GM19468 (cell line): ENCODE data around the gene LDLRAP1.
"Not testable (repeated sequence)": the region's sequence is repeated elsewhere in the genome, so short reads cannot be mapped to it uniquely, and the experiment has no call there.

ENCODE experiments used
- ATAC-seq: cut with Tn5 transposase; IDR thresholded peaks from one replicate; pipeline ENCODE4 v1.9.1; 2021; ENCODE audit warnings: mild to moderate bottlenecking, moderate library complexity, moderate number of reproducible peaks; ENCODE audit not compliant: unreplicated experiment; ENCODE audit errors: extremely low read depth

Gene LDLRAP1, protein sequence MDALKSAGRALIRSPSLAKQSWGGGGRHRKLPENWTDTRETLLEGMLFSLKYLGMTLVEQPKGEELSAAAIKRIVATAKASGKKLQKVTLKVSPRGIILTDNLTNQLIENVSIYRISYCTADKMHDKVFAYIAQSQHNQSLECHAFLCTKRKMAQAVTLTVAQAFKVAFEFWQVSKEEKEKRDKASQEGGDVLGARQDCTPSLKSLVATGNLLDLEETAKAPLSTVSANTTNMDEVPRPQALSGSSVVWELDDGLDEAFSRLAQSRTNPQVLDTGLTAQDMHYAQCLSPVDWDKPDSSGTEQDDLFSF

DNA sequence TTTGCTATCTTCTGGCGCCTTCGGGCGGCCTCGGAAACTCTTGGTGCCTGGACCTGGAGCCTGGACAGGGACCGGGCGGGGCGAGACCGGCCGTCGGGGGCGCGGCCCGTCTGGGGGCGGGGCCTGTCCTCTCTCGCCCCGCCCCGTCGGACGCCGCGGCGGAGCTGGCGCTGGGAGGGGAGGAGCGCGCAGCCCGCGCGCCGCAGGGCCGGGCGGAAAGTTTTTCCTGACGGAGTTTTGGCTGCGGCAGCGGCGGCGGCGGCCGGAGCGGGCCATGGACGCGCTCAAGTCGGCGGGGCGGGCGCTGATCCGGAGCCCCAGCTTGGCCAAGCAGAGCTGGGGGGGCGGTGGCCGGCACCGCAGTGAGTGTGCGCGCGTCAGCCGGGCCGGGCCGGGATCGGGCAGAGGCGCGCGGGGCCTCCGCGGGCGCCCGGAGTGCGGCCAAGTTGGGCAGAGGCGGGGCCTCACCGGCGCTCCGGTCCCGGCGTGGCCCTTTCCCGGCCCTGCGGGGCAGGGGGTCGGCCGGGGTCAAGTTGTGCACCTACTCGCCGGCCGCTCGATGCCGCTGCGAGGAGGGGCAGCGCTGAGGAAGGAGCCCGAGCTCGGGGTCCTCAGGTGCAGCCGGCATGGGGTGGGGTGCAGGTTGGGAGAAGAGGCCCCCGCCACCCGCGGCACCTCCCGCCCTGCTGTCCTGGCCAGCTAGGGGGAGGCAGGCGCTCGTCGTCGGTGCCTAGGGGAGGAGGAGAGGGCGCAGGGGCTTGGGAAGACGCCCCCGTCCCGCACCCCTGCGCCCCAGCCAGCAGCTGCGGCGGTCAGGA lies at the start of gene LDLRAP1:
TSS of gene LDLRAP1 (plus strand) at position 182 of the 818 bp plus-strand sequence. CDS start at position 275, 93 bp downstream.
- ATAC-seq = no peak

DNA sequence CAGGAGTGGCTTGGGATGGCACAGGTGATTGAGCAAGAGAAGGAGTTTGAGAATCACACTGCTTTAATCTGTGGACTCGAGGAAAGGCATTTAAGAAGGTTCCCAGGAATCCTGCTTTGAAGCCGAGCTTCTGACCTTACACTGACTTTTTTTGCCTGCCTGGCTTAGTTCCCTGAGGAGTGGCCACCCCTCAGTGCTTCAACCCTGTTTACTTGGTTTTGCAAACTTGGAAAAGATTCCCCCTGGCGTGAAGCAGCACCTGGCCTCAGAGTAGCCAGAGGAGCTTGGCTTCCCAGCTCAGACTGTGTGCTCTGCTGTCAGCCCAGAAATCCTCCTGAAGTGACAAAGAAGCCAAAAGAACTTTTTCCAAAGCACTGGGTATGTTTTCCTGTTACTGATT lies 48.5 kb upstream of the LDLRAP1 start:
- ATAC-seq = no peak

DNA sequence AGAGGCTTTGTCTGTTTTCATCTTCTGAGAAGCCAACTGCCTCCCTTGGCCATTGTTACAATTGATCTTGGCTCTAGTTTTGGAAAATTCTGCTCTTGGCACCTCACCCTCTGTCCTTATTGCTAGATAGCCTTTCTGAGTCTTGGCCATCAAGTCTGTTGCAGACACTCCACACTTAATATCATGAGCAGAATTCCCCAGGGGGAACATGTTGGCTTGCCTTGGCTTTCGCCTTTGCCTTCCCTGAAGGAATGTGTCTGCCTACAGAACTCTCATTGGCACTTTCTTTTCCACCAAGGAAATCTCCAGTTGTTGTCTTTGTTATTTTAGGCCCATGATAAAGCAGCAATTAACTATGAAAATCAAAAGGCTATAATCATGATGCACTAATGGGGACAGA lies 42.7 kb upstream of the LDLRAP1 start:
- ATAC-seq = no peak

DNA sequence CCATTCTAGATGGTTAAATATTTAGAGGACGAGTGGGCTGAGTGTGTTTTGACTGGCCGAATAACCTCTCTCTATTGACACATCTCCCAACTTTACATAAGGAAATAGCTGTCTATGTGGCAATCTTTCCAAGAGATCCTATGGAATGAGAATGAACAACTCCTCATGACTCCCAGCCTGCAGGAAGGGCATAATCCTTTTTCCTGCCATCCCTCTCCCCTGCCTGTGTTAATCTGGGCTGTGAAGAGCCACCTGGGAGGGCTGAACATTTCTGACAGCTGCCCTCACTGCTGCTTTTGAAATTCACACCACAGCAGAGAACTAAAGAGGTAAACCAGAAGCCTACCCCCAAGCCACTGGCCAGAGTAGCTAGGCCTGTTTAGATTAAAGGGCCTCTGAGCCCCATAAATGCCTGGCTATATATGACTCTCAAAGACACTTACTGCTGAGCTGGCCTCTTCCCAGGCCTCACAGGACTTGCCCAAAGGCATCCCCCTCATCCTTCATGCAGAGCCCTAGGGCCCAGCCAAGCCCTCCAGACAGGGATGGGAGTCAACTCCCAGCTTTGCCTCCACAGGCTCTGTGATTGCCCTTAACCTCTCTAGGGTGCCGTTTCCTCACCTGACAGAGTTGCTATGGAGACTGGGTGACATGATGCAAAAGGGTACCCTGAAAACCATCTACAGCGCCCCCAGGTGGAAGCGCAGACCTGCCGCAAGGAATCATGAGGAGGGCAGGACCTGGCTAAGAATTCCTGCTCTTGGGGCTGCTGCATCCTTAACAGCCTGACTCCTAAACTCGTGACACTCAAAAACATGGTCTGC lies 42.0 kb upstream of the LDLRAP1 start:
- no peak for ATAC-seq

DNA sequence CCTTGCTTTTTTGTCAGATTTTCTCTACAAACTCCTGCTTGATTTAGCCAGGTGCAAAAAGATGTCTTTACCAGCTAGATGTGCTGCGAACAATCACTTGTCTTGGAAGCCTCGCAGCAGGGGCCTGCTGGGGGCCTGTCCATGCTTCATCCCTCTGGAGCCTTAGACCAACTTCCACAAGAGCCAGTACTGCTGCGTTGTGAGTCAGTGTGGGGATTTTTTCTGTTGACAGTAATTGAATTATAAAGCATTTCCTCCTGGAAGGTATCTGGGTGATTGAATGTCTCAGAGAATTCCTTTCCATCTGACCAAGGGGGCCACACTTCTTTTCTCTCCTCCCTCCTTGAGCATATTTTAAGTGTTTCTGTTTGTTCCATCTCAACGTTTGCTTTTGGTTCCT lies 40.4 kb upstream of the LDLRAP1 start:
- no peak for ATAC-seq

DNA sequence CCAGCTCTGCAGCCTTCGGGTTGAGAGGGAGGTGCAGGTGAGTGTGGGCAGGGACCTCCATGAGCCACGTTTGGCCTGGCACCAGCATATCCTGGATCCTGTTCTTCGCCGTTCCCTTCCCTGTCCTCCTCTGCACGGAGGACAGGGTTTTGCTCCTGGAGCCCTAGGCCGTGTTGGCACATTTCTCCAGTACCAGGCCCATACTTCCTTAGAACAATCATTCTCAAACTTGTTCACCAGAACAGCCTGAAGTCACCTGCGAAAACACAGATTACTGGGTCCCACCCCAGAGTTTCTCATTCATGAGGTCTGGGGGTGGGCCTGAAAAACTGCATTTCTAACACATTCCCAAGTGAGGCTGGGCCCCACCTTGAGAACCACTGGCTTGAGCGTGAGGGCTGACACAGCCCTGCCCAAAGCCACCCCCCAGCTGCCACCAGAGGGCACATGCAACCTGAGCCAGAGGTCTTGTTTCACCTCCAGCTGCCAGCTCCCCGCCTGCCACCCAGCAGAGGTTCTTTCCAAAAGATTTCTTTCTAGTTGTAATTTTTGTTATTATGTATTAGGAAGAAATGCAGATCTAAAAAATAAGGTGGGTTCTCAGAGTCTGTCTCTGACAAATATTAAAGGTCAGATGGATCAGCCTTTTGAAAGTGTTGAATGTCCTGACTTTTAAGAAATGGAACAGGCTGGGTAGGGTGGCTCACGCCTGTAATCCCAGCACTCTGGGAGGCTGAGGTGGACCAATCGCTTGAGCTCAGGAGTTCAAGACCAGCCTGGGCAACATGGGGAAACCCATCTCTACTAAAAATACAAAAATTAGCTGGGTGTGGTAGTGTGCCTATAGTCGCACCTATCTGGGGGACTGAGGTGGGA lies 39.6 kb upstream of the LDLRAP1 start:
- no peak for ATAC-seq

DNA sequence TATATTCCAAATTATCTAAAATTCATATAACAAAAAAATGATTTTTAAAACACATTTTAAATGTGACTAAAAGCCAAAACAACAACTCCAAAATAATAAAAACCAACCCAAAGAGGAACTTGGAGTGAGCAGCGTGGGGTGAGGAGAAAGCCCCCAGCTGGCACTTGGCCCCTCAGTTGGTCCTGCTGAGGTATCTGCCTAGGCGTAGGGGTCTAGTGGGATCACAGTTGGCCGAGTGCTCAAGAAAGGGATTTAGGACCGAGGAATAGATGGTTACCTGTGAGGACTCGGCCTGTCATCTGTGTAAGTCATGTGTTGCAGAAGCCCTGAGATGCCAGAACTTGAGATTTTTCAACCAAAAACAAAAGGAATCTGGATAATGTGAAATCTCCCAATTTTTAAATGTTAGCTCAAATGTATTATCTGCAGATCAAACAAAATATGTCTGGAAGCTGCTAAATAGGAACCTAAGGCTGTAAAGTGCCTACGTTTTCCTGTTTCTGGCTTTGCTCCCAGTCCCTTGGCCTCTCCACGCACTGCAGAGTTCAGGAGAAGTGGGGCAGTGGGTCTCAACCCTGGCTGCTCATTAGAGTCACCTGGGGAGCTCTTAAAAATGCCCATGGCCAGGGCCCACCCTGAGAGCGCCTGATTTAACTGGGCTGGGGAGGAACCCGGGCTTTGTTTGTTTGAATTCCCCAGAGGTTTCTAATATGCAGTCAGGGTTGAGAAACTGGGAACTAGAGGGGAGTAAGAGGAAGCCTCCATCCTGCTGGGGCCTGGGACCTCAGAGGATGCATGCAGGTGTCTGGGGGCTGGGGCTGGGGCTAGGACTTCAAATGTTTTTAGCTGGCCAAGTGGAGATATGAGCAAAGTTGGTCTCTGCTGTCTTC lies 38.5 kb upstream of the LDLRAP1 start:
- no peak for ATAC-seq

DNA sequence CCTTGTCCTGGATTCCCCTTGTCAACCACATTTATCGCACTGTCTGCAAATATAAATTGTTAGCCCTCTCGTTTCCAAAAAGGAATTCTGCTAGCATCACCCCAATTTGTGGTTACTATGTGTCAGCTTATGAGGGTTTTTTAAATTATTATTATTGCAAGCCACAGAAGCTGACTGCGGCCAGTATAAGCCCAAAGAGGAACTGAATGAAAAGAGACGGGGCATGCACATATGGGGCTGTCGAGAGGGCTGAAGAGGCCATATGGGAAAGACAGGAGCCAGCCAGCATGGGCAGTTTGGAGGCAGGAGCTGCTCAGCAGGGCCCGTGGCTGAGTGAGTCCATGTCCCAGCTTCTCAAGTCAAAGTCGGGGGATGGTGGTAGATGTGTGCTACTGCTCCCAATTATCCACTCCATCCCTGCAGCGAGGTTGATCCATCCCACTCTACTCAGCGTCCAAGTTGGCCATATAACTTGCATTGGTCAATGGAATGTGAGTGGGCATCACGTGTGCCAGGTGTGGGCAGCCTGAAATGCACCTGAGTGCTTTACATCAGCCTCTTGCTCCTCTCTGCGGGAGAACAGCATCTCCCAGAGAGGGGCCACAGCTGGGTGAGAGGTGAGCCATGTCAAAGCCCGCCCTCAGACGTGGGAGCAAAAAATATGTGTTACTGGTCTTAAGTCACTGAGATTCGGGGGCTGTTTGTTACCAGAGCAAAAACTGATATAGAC lies 37.6 kb upstream of the LDLRAP1 start:
- ATAC-seq = no peak

DNA sequence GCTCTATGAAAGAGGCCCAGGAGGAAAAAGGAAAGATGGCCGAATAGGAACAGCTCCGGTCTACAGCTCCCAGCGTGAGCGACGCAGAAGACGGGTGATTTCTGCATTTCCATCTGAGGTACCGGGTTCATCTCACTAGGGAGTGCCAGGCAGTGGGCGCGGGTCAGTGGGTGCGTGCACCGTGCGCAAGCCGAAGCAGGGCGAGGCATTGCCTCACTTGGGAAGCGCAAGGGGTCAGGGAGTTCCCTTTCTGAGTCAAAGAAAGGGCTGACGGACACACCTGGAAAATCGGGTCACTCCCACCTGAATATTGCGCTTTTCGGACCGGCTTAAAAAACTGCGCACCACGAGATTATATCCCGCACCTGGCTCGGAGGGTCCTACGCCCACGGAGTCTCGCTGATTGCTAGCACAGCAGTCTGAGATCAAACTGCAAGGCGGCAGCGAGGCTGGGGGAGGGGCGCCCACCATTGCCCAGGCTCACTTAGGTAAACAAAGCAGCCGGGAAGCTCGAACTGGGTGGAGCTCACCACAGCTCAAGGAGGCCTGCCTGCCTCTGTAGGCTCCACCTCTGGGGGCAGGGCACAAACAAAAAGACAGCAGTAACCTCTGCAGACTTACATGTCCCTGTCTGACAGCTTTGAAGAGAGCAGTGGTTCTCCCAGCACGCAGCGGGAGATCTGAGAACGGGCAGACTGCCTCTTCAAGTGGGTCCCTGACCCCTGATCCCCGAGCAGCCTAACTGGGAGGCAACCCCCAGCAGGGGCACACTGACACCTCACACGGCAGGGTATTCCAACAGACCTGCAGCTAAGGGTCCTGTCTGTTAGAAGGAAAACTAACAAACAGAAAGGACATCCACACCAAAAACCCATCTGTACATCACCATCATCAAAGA lies 36.6 kb upstream of the LDLRAP1 start:
- ATAC-seq = not testable (repeated sequence)

DNA sequence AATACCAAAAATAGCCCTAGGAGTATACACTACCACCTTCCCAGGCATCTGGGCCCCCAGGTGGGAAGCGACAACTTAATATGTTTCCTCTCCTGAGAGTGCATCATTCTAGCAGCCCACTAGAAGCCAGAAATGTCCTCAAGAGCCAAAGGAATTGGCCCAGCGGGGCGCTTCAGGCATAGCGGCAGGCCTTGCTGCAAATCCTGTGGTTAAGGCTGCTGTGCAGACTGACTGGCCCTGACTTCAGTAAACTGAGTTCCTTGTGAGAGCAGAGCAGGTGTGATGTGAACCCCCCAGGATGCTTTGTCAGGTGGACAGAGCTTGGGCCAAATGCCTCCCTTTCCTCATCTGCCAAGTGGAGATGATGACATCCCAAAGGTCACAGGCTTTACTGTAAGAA lies 29.7 kb upstream of the LDLRAP1 start:
- ATAC-seq = no peak

DNA sequence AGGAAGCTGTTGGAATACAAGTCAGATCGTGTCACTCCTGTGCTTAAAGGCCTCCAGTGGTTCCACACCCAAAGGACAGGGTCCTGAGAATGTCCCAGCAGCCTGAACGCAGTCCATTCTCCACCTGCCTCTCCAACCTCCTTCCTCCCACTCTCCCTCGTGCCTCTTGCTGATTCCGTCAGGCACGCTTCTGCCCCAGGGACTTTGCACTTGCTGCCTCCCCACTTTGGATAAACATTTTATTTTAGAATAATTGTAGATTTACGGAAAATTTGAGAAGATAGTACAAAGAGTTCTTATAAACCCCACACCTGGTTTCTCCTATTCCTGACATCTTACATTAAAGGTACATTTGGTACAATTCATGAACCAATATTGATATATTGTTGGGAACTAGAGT lies 28.4 kb upstream of the LDLRAP1 start:
- ATAC-seq = no peak

DNA sequence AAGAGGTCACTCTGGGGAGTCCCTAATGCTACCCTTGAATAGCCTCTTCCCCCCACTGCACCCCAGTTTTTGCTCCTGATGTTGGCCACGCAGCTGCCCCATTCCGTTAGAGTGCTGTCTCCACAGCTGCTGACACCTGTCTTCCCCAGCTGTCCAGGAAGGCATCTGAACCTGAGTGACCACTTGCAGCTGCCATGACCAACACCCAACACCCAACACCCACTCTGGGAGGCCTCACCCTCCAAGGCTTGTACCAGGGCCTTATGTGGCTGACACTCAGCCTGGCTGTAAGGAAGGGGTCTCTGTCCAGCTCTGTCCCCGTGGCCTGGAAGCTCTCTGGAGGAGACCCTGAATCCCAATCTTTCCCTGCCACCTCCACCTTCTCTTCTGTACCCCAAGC lies 26.7 kb upstream of the LDLRAP1 start:
- no peak for ATAC-seq

DNA sequence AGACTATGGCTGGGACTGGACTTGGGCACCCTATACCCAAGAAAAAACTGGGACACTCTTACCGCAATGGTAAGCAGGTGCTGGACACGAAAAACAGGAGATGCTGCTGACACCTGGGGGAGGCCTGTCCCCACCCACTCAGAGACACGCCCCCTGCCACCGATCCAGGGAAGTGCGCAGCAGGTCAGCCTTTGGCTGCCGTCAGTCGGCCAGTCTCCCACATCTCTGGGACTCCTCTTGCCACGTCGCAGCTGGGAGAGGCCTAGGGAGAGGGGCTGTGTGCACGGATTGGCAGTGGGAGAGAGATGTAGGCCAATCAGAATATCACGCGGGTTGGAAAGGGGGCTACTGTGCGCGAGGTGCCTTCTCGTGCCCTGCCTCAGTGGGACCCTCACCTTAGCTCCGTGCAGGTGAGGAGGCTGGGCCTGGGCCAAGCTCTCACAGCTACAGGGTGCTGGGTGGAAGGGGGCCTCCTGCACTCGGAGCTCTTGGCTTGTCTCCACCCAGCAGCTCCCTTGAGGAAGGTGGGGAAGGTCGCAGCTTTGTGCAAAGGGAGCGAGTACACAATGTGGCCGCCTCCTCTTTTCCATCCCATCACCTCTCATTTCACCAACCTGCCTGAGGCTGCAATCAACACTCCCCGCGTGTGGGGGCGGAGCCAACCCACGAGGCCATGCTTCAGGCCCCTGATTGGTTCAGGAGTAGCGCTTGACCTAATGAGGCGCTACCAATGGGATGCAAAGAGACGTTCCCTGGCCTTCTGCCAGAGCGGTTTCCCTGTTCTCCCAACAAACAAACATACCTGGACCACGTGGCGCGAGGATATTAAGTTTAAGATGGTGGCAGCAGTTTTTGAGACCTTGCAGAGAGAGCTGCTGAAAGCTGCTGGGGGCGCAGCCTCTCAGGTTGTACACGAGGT lies 25.7 kb upstream of the LDLRAP1 start:
- no peak for ATAC-seq

DNA sequence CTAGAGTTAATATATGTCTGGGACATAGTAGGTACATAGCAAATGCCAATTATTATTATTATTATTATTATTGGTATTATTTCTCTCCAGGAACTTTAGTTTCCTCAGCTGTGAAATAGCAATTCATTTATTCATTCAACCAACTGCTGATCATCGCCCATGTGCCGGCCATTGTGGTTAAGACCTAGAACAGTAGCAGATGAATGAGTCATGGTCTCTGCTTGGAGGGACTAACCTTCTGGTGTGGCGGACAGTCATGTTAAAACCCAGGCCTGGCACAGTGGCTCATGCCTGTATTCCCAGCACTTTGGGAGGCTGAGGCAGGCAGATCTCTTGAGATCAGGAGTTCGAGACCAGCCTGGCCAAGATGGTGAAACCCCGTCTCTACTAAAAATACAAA lies 23.8 kb upstream of the LDLRAP1 start:
- ATAC-seq = no peak

DNA sequence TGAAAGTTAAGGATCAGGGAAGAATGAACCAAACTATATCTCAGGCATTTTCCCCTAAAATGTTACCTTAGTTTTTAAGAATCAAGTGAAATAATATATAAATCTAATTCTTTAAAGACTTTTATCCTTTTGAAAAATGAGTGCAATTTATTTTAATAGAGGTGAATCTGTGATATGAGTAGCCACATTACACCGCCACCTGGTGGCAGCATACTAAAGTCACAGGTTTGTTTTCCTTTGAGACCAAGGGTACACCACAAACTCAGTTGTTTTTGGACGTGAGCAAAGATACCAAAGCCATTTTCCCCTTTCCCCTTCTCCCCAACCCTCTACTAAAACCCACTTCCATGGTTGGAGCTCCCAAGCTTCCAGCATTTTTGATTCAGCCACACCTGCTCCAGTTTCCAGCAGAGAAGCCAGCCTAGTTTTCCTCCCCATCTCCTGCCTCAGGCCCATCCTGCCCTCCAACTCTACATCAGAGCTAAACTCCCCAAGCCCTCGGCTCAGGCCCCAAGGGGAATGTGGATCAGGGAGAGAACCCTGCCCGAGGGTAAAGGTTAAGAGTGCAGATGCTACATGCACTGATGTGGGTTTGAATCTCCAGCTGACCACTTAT lies 22.9 kb upstream of the LDLRAP1 start:
- no peak for ATAC-seq
